Endothelial cell of umbilical vein (primary cell): ENCODE data around the gene MEF2A. TPM values are rescaled to one million over a fixed set of nuclear protein-coding genes. Genes with fewer than 3 reads are reported as not detected.

Experiments
- BruUV-seq: library from RNA; stranded (reverse); fragments of 400-500 nt; replicated peaks from 2 replicates; lab custom pipeline; 2021; lab: Mats Ljungman, UMichigan
- CTCF ChIA-PET: fragments of 300-600, 350-600 bp; sonication (Branson Sonifier 250); formaldehyde crosslinking; loops from one replicate; lab custom pipeline; 2021; ENCODE audit warnings: antibody characterized with exemption, inconsistent platforms; lab: Charles Lee
- POLR2A ChIA-PET: fragments of 300-600, 350-600 bp; sonication (Branson Sonifier 250); formaldehyde crosslinking; loops from one replicate; lab custom pipeline; 2021; ENCODE audit warnings: antibody characterized with exemption, inconsistent platforms; lab: Charles Lee
- DNase-seq: peaks from one replicate; pipeline ENCODE4 v3.0.0-alpha.2; 2011; ENCODE audit warnings: low read depth, low spot score
- FAIRE-seq: peaks from 2 replicates; lab custom pipeline; 2011; peaks lifted over from hg19 to GRCh38; lab: Jason Lieb, UNC
- H2AFZ ChIP-seq: 2 replicates; pipeline ENCODE4 v1.6.0; 2012; ENCODE audit warnings: low read depth, low read length, control low read depth, inconsistent platforms
- H3K27ac ChIP-seq: 2 replicates; pipeline ENCODE4 v1.5.1; 2011; ENCODE audit warnings: low read depth, mild to moderate bottlenecking, control low read depth, low read length, moderate library complexity; ENCODE audit not compliant: insufficient read depth
- H3K27me3 ChIP-seq, 2 experiments: 2 replicates each; pipeline versions ENCODE4 v1.6.0 to v1.6.1; 2011; ENCODE audit warnings: low read length in 2 of 2, mixed read lengths in 1 of 2; ENCODE audit not compliant: control insufficient read depth in 2 of 2, insufficient read depth in 2 of 2
- H3K36me3 ChIP-seq, 2 experiments: 2 replicates in 1 of 2; 3 replicates in 1 of 2; pipeline ENCODE4 v1.5.1; 2011; ENCODE audit warnings: low read length in 2 of 2, mild to moderate bottlenecking in 1 of 2, moderate library complexity in 1 of 2; ENCODE audit not compliant: control insufficient read depth in 2 of 2, insufficient read depth in 2 of 2; ENCODE audit errors: extremely low read depth in 1 of 2
- H3K4me1 ChIP-seq: 3 replicates; pipeline ENCODE4 v1.5.1; 2011; ENCODE audit warnings: mild to moderate bottlenecking, low read length; ENCODE audit not compliant: control insufficient read depth, insufficient read depth; ENCODE audit errors: extremely low read depth
- H3K4me2 ChIP-seq: 2 replicates; pipeline ENCODE4 v1.6.1; 2011; ENCODE audit warnings: low read length, control low read depth, mixed read lengths; ENCODE audit not compliant: insufficient read depth
- H3K4me3 ChIP-seq, 3 experiments: fragments of 200-600 bp in 1 of 3; sonication (generic), shearing (Covaris generic) in 1 of 3; replicated peaks in 1 of 3; 2 replicates each; pipeline ENCODE4 v1.5.1; 2011 to 2016; ENCODE audit warnings: control low read depth in 3 of 3, low read length in 3 of 3, mild to moderate bottlenecking in 2 of 3, inconsistent platforms in 1 of 3, low read depth in 1 of 3, moderate library complexity in 1 of 3; ENCODE audit not compliant: insufficient read depth in 1 of 3
- H3K79me2 ChIP-seq: 2 replicates; pipeline ENCODE4 v1.6.0; 2012; ENCODE audit warnings: low read length, inconsistent platforms; ENCODE audit not compliant: control insufficient read depth, insufficient read depth
- H3K9ac ChIP-seq: replicated peaks from 2 replicates; pipeline ENCODE3; 2011; ENCODE audit warnings: low read length, control low read depth; ENCODE audit not compliant: insufficient read depth; ENCODE audit errors: extremely low read depth
- H3K9me1 ChIP-seq: replicated peaks from 3 replicates; pipeline ENCODE4 v1.6.0; 2011; ENCODE audit warnings: mild to moderate bottlenecking, low read length; ENCODE audit not compliant: control insufficient read depth, insufficient read depth; ENCODE audit errors: extremely low read depth
- H3K9me3 ChIP-seq: replicated peaks from 2 replicates; pipeline ENCODE4 v1.5.1; 2012; ENCODE audit warnings: low read length, inconsistent platforms; ENCODE audit not compliant: control insufficient read depth, insufficient read depth
- H4K20me1 ChIP-seq: replicated peaks from 2 replicates; pipeline ENCODE3; 2011; ENCODE audit warnings: mild to moderate bottlenecking, low read length; ENCODE audit not compliant: control insufficient read depth, insufficient read depth; ENCODE audit errors: extremely low read depth
- CTCF ChIP-seq, 2 donors: IDR thresholded peaks; 1 replicate in 1 of 2; 2 replicates in 1 of 2; pipeline ENCODE4 v1.5.1; 2011; ENCODE audit warnings: low read length in 2 of 2, mild to moderate bottlenecking in 2 of 2, moderate library complexity in 2 of 2, control low read depth in 1 of 2, inconsistent platforms in 1 of 2, low read depth in 1 of 2; ENCODE audit not compliant: insufficient read depth in 1 of 2; ENCODE audit errors: extremely low read depth in 1 of 2
- EZH2 ChIP-seq: IDR thresholded peaks from 2 replicates; pipeline ENCODE4 v1.6.1; 2012; ENCODE audit warnings: borderline replicate concordance, low read depth, mild to moderate bottlenecking, moderate library complexity, low read length, inconsistent platforms; ENCODE audit not compliant: severe bottlenecking
- FOS ChIP-seq: IDR thresholded peaks from 2 replicates; pipeline ENCODE4 v1.6.1; 2011; ENCODE audit warnings: mild to moderate bottlenecking, low read length, moderate library complexity, borderline replicate concordance; ENCODE audit not compliant: insufficient read depth
- GATA2 ChIP-seq: IDR thresholded peaks from 2 replicates; pipeline ENCODE4 v1.7.0; 2011; ENCODE audit warnings: low read depth, mild to moderate bottlenecking, moderate library complexity, mixed read lengths, low read length; ENCODE audit not compliant: insufficient read length, insufficient read depth
- JUN ChIP-seq: IDR thresholded peaks from 2 replicates; pipeline ENCODE4 v1.6.1; 2011; ENCODE audit warnings: borderline replicate concordance, low read depth; ENCODE audit not compliant: insufficient read length, insufficient read depth
- MAX ChIP-seq: IDR thresholded peaks from 2 replicates; pipeline ENCODE4 v1.6.1; 2011; ENCODE audit not compliant: insufficient read depth, insufficient read length
- MYC ChIP-seq: IDR thresholded peaks from one replicate; pipeline ENCODE4 v1.6.1; 2011; ENCODE audit warnings: mild to moderate bottlenecking, low read depth, low read length
- POLR2A ChIP-seq: IDR thresholded peaks from 2 replicates; pipeline ENCODE4 v1.6.1; 2012; ENCODE audit warnings: low read depth, mild to moderate bottlenecking, control low read depth, low read length
- POLR2AphosphoS5 ChIP-seq: IDR thresholded peaks from 2 replicates; pipeline ENCODE4 v1.6.1; 2012; ENCODE audit warnings: low read depth, mild to moderate bottlenecking, control low read depth, low read length, moderate library complexity; ENCODE audit not compliant: insufficient read depth
- dilution Hi-C: fragments of 300-500 bp; cut with MboI; formaldehyde crosslinking; loops from one replicate; pipeline ENCODE4 v1.15.0; 2019; ENCODE audit warnings: low sequenced_read_pairs; ENCODE audit not compliant: extremely low pct_ligation_motif_present
- intact Hi-C: fragments of 100-400 bp; cut with micrococcal nuclease; formaldehyde crosslinking; loops from one replicate; pipeline ENCODE4 v1.10.0; 2022
- polyA plus RNA-seq, 4 experiments: library from polyadenylated mRNA; depleted of rRNA in 3 of 4; stranded (reverse) in 3 of 4; unstranded in 1 of 4; fragments of >200 nt; gene quantifications; 2 replicates each; pipeline versions ENCODE4 v1.2.1 to v1.2.3, GENCODE V29; 2011 to 2012; ENCODE audit warnings: missing spikeins in 1 of 4
- total RNA-seq: library from RNA; stranded (reverse); gene quantifications from 2 replicates; pipeline ENCODE4 v1.2.3, GENCODE V29; 2021

Gene MEF2A
- total and polyA plus RNA-seq, 2 donors (not counting 3 experiments of a cell fraction or from before 2014, with no cell fraction given): 38.0 to 45.3 TPM

GRCh38 chr15:99719096-99719541, 153.3 kb downstream of the MEF2A start:
- H3K36me3 ChIP-seq: no peaks in the 10 kb centered on the region
- H3K9me3 ChIP-seq: no peaks in the 10 kb centered on the region
- FAIRE-seq (no peak), DNase-seq (no peak)
- ChIA-PET CTCF (interaction anchor here (1.9 to 7.9 kb wide), 2 partner anchors 15 to 446 kb away, joined by 7 to 48 read pairs; no protein-coding TSS in a partner anchor), POLR2A (no interaction called here)
- no peak overlapping the region for H3K4me3 ChIP-seq
- no peak overlapping the region for H2AFZ ChIP-seq
- intact Hi-C loops (no loop called here), dilution Hi-C loops (loop anchor here (25.0 kb wide), 1 partner anchor 432 kb away; no protein-coding TSS in a partner anchor)
- H3K27me3 ChIP-seq: no peaks in the 10 kb centered on the region
- no peak overlapping the region for H3K27ac ChIP-seq
- H3K9ac ChIP-seq: no peak overlapping the region
- H3K79me2 ChIP-seq: no peaks in the 10 kb centered on the region
- no peaks in the 10 kb centered on the region for H4K20me1 ChIP-seq
- H3K4me2 ChIP-seq: no peak overlapping the region
- TF ChIP-seq MAX (no peak), CTCF (IDR thresholded peaks at IDR 0.05; ENCODE audit: extremely low read depth in 1 of 2, insufficient read depth in 1 of 2, low read depth in 1 of 2, low read length in 2 of 2) (no peak), FOS (no peak), EZH2 (no peak), GATA2 (no peak), POLR2A (no peak), POLR2AphosphoS5 (no peak), JUN (no peak), MYC (no peak)
- no peaks in the 10 kb centered on the region for H3K9me1 ChIP-seq
- BruUV-seq: no TSS peak
- no peaks in the 10 kb centered on the region for H3K4me1 ChIP-seq
